CD14-positive monocyte (primary cell): Measurements from ENCODE around the gene CDCA4. TPM values are rescaled to one million over a fixed set of nuclear protein-coding genes. Genes with fewer than 3 reads are reported as not detected.
A peak's percentile ranks its signal among the peaks of the same experiment; 100 is the strongest.

ENCODE experiments used
- DNase-seq, 3 donors: peaks; one replicate each; pipeline ENCODE4 v3.0.0-alpha.2; 2011 to 2022
- H2AFZ ChIP-seq: 2 replicates; pipeline ENCODE4 v1.6.0; 2012; ENCODE audit warnings: mild to moderate bottlenecking, low read depth, low read length, inconsistent platforms; ENCODE audit not compliant: insufficient read depth, poor library complexity, severe bottlenecking
- H3K27ac ChIP-seq, 2 donors: 1 replicate in 1 of 2; 2 replicates in 1 of 2; pipeline ENCODE4 v1.5.1; 2012 to 2013; ENCODE audit warnings: low read length in 2 of 2, control low read depth in 1 of 2, inconsistent platforms in 1 of 2, low read depth in 1 of 2, mild to moderate bottlenecking in 1 of 2
- H3K27me3 ChIP-seq, 2 donors: one replicate each; pipeline versions ENCODE4 v1.6.0 to v1.6.1; 2011 to 2013; ENCODE audit warnings: low read length in 2 of 2; ENCODE audit not compliant: control insufficient read depth in 2 of 2, insufficient read depth in 2 of 2
- H3K36me3 ChIP-seq, 2 donors: replicated peaks in 1 of 2; 1 replicate in 1 of 2; 2 replicates in 1 of 2; pipeline versions ENCODE4 v1.5.1 to v1.6.1; 2012 to 2013; ENCODE audit warnings: low read length in 2 of 2, control low read depth in 1 of 2, inconsistent platforms in 1 of 2, mild to moderate bottlenecking in 1 of 2; ENCODE audit not compliant: insufficient read depth in 2 of 2, control insufficient read depth in 1 of 2
- H3K4me1 ChIP-seq, 2 donors: 1 replicate in 1 of 2; 2 replicates in 1 of 2; pipeline versions ENCODE4 v1.5.1 to v1.6.1; 2012 to 2013; ENCODE audit warnings: low read length in 2 of 2, control low read depth in 1 of 2, inconsistent platforms in 1 of 2, mild to moderate bottlenecking in 1 of 2, moderate library complexity in 1 of 2; ENCODE audit not compliant: insufficient read depth in 2 of 2, control insufficient read depth in 1 of 2
- H3K4me2 ChIP-seq: replicated peaks from 2 replicates; pipeline ENCODE3; 2012; ENCODE audit warnings: low read length, moderate library complexity, mild to moderate bottlenecking; ENCODE audit not compliant: poor library complexity, severe bottlenecking; ENCODE audit errors: extremely low read depth
- H3K4me3 ChIP-seq, 3 experiments: fragments of 200-600 bp in 1 of 3; sonication (generic) in 1 of 3; replicated peaks in 1 of 3; 1 replicate in 2 of 3; 2 replicates in 1 of 3; pipeline ENCODE4 v1.5.1; 2011 to 2013; ENCODE audit warnings: low read length in 3 of 3, mild to moderate bottlenecking in 3 of 3, control low read depth in 2 of 3, low read depth in 2 of 3, inconsistent platforms in 1 of 3, moderate library complexity in 1 of 3
- H3K79me2 ChIP-seq: 2 replicates; pipeline ENCODE4 v1.6.0; 2012; ENCODE audit warnings: mild to moderate bottlenecking, control low read depth, inconsistent platforms, low read length, moderate library complexity; ENCODE audit not compliant: insufficient read depth
- H3K9ac ChIP-seq: 2 replicates; pipeline ENCODE4 v1.6.0; 2017; ENCODE audit warnings: low read length, mild to moderate bottlenecking; ENCODE audit not compliant: insufficient read depth, poor library complexity, severe bottlenecking
- H3K9me3 ChIP-seq, 2 donors: replicated peaks in 1 of 2; 1 replicate in 1 of 2; 2 replicates in 1 of 2; pipeline versions ENCODE4 v1.5.1 to v1.6.1; 2012 to 2013; ENCODE audit warnings: low read length in 2 of 2, control low read depth in 1 of 2; ENCODE audit not compliant: control insufficient read depth in 1 of 2, insufficient read depth in 1 of 2
- H4K20me1 ChIP-seq: 2 replicates; pipeline ENCODE4 v1.6.0; 2012; ENCODE audit warnings: mild to moderate bottlenecking, low read length, control low read depth, moderate library complexity; ENCODE audit not compliant: insufficient read depth
- H3K27ac Mint-ChIP-seq, 7 donors: one replicate each; pipeline ENCODE4 v1.8.0; 2020; ENCODE audit warnings: mild to moderate bottlenecking in 7 of 7, mixed read lengths in 7 of 7, moderate library complexity in 6 of 7, inconsistent platforms in 2 of 7
- H3K27me3 Mint-ChIP-seq, 3 donors: one replicate each; pipeline ENCODE4 v1.8.0; 2021 to 2022; ENCODE audit warnings: low read depth in 3 of 3, mild to moderate bottlenecking in 3 of 3, mixed read lengths in 3 of 3, moderate library complexity in 3 of 3, inconsistent platforms in 1 of 3
- H3K36me3 Mint-ChIP-seq, 2 donors: one replicate each; pipeline ENCODE4 v1.8.0; 2020; ENCODE audit warnings: mixed read lengths in 2 of 2, inconsistent platforms in 1 of 2, mild to moderate bottlenecking in 1 of 2
- H3K4me1 Mint-ChIP-seq: one replicate; pipeline ENCODE4 v1.8.0; 2020; ENCODE audit warnings: mild to moderate bottlenecking, mixed read lengths
- H3K4me3 Mint-ChIP-seq, 2 donors: one replicate each; pipeline ENCODE4 v1.8.0; 2020; ENCODE audit warnings: mild to moderate bottlenecking in 2 of 2, mixed read lengths in 2 of 2, moderate library complexity in 1 of 2
- H3K9me3 Mint-ChIP-seq, 7 donors: one replicate each; pipeline ENCODE4 v1.8.0; 2020 to 2022; ENCODE audit warnings: mixed read lengths in 7 of 7, mild to moderate bottlenecking in 6 of 7, moderate library complexity in 6 of 7, inconsistent platforms in 2 of 7
- WGBS: methylation state at CpG from one replicate; pipeline ENCODE4 v1.1.5; 2013; ENCODE audit warnings: missing lambda C conversion rate; ENCODE audit not compliant: insufficient coverage; 5-methylcytosine and 5-hydroxymethylcytosine counted together
- intact Hi-C, 2 donors: fragments of 100-400 bp; cut with micrococcal nuclease; formaldehyde crosslinking; loops; one replicate each; pipeline versions ENCODE4 v1.15.0 to v1.15.1; 2023
- polyA plus RNA-seq, 3 donors: library from polyadenylated mRNA; depleted of rRNA in 1 of 3; unstranded in 2 of 3; stranded (reverse) in 1 of 3; fragments of 300-500 nt in 2 of 3; fragments of >200 nt in 1 of 3; fragmentation: Illumina TruSeq in 2 of 3; gene quantifications; 1 replicate in 2 of 3; 2 replicates in 1 of 3; pipeline ENCODE4 v1.2.3, GENCODE V29; 2012 to 2021
- TF ChIP-seq, protein P1 (sequence below): fragments of 200-600 bp; IDR thresholded peaks from one replicate; pipeline ENCODE4 v1.8.0; 2022; ENCODE audit warnings: antibody characterized with exemption, mild to moderate bottlenecking

CDCA4 gene
- polyA plus RNA-seq, 3 donors, result 8.6 to 12.0 (median 11.6) TPM

DNA sequence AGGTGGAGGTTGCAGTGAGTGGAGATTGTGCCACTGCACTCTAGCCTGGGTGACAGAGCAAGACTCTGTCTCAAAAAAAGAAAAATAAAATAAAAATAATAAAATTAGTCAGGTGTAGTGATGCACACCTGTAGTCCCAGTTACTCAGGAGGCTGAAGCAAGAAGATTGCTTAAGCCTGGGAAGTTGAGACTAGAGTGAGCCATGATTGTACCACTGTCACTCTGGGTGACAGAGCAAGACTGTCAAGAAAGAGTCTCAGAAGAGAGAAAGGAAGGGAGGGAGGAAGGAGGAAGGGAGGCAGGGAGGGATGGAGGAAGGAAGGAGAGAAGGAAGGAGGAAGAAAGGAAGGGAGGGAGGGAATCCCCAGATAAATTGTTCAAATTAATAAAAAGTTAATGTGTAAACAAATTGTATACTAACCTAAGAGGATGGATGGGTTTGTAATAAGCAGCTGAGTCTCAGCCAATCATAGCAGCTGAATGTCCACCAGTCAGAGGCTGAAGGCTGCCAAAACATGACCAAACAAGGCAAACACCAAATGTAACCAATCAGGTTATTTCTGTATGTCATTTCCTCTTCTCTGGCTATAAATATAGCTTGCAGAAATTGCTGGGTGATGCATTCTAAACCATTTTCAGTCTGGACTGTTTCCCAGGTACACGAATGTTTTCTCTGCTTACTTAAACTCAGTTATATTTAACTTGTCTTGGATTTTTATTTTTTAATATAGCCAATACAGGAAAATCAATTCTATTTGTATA lies 6.1 kb upstream of the CDCA4 start:
- no peak overlapping the region for H3K4me2 ChIP-seq
- no peaks in the 10 kb centered on the region for H4K20me1 ChIP-seq
- peaks cover 42 to 59% of the 10 kb centered on the region in 2 donors for H3K4me1 ChIP-seq
- TF ChIP-seq, protein P1, sequence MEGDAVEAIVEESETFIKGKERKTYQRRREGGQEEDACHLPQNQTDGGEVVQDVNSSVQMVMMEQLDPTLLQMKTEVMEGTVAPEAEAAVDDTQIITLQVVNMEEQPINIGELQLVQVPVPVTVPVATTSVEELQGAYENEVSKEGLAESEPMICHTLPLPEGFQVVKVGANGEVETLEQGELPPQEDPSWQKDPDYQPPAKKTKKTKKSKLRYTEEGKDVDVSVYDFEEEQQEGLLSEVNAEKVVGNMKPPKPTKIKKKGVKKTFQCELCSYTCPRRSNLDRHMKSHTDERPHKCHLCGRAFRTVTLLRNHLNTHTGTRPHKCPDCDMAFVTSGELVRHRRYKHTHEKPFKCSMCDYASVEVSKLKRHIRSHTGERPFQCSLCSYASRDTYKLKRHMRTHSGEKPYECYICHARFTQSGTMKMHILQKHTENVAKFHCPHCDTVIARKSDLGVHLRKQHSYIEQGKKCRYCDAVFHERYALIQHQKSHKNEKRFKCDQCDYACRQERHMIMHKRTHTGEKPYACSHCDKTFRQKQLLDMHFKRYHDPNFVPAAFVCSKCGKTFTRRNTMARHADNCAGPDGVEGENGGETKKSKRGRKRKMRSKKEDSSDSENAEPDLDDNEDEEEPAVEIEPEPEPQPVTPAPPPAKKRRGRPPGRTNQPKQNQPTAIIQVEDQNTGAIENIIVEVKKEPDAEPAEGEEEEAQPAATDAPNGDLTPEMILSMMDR, result no peak
- Mint-ChIP-seq H3K36me3 (peaks cover 14 to 15% of the 10 kb centered on the region in 2 donors), H3K27me3 (peaks cover 0 to 7% (median 3%) of the 10 kb centered on the region in 3 donors), H3K4me3 (no peak overlapping the region), H3K27ac (peak overlapping the region; percentile 89 to 98 (median 97)), H3K4me1 (peaks cover 40% of the 10 kb centered on the region), H3K9me3 (peaks cover 2 to 11% (median 3%) of the 10 kb centered on the region in 7 donors)
- DNase-seq, result peak; percentile 33 to 71 (median 38)
- H3K9me3 ChIP-seq, result no peaks in the 10 kb centered on the region
- no peaks in the 10 kb centered on the region for H3K27me3 ChIP-seq
- H3K4me3 ChIP-seq, result no peak overlapping the region
- WGBS, result no CpG with 5 or more reads among the region's 1 CpG
- H2AFZ ChIP-seq, result no peak overlapping the region
- peak overlapping the region; percentile 80 to 92 for H3K27ac ChIP-seq
- H3K36me3 ChIP-seq, result no peaks in the 10 kb centered on the region
- intact Hi-C loops, result loop anchor here in 1 of 2 donors (1.0 kb wide), 1 partner anchor 7 kb away; no protein-coding TSS in a partner anchor
- H3K79me2 ChIP-seq, result peaks cover 15% of the 10 kb centered on the region
- no peak overlapping the region for H3K9ac ChIP-seq

DNA sequence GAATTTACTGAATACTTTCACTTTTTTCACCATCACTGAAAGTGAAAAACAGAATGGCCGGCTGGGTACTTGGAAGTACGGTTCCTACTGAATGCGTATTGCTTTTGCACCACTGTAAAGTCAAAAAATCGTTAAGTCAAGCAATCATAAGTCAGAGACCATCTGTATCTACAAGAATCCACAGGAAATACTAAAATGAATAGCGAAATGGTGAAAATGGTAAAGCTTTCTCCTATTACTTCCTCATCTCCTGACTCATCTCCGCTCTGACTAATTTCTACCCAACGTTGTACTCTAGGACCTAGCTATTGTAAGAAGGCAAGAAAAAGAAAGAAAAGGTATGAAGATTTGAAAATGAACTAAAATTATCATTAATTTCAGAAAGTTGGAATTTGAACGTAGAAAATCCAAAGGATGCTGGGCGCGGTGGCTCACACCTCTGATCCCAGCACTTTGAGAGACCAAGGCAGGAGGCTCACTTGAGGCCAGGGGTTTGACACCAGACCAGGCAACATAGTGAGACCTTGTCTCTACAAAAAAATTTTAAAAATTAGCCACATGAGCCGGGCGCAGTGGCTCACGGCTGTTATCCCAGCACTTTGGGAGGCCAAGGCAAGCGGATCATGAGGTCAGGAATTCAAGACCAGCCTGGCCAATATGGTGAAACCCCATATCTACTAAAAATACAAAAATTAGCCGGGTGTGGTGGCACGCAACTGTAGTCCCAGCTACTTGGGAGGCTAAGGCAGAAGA lies 5.3 kb upstream of the CDCA4 start:
- Histone ChIP-seq H3K9ac (peak overlapping the region; percentile 41), H3K79me2 (peaks cover 15% of the 10 kb centered on the region), H3K36me3 (no peaks in the 10 kb centered on the region), H3K4me1 (peaks cover 50 to 66% of the 10 kb centered on the region in 2 donors), H2AFZ (no peak overlapping the region), H4K20me1 (no peaks in the 10 kb centered on the region), H3K4me3 (peak overlapping the region in 1 of 3 experiments; percentile 45), H3K9me3 (no peaks in the 10 kb centered on the region), H3K27ac (peak overlapping the region; percentile 89 to 92), H3K27me3 (no peaks in the 10 kb centered on the region), H3K4me2 (peak overlapping the region; percentile 46)
- TF ChIP-seq, protein P1, result no peak
- Mint-ChIP-seq H3K4me3 (peak overlapping the region in 1 of 2 donors; percentile 6), H3K36me3 (peaks cover 14 to 17% of the 10 kb centered on the region in 2 donors), H3K27ac (peak overlapping the region; percentile 89 to 98 (median 97)), H3K9me3 (peaks cover 2 to 11% (median 3%) of the 10 kb centered on the region in 7 donors), H3K27me3 (peaks cover 0 to 5% (median 5%) of the 10 kb centered on the region in 3 donors), H3K4me1 (peaks cover 47% of the 10 kb centered on the region)
- peak; percentile 78 to 88 (median 88) for DNase-seq
- intact Hi-C loops, result loop anchor here in 1 of 2 donors (1.0 kb wide), 1 partner anchor 8 kb away; no protein-coding TSS in a partner anchor
- WGBS, result 53% methylated on average over 6 of the region's 16 CpGs
